ENCODE measurements around the gene EPHA4. TPM values are rescaled to one million over a fixed set of nuclear protein-coding genes. Genes with fewer than 3 reads are reported as not detected.
A peak's percentile ranks its signal among the peaks of the same experiment; 100 is the strongest.

Gene EPHA4
- total and polyA plus RNA-seq, 5 donors from 2014 or later, result 7.1 to 23.5 (median 12.0) TPM

GRCh38 chr2:221608442-221608841 is 36.3 kb upstream of the EPHA4 start:
- Mint-ChIP-seq H3K36me3 (no peaks in the 10 kb centered on the region), H3K27me3 (peaks cover 4% of the 10 kb centered on the region), H3K4me1 (no peaks in the 10 kb centered on the region), H3K9me3 (no peaks in the 10 kb centered on the region), H3K27ac (no peak overlapping the region), H3K4me3 (no peak overlapping the region)
- Histone ChIP-seq H3K4me3 (ENCODE audit: low read depth, low read length) (no peak overlapping the region), H3K4me1 (ENCODE audit: control insufficient read depth, insufficient read depth, low read length, poor library complexity, severe bottlenecking) (no peaks in the 10 kb centered on the region), H3K9me3 (ENCODE audit: control insufficient read depth in 2 of 2, low read length in 2 of 2) (no peaks in the 10 kb centered on the region), H3K27ac (ENCODE audit: insufficient read depth, low read length, poor library complexity, severe bottlenecking) (no peak overlapping the region), H3K27me3 (ENCODE audit: control insufficient read depth, insufficient read depth, low read length) (no peaks in the 10 kb centered on the region), H3K36me3 (ENCODE audit: control insufficient read depth, insufficient read depth, low read length) (no peaks in the 10 kb centered on the region)
- ATAC-seq (ENCODE audit: low read depth in 2 of 2), result no peak
- DNase-seq, result no peak

GRCh38 chr2:221606424-221606823 is 34.3 kb upstream of the EPHA4 start:
- no peaks in the 10 kb centered on the region for H3K9me3 ChIP-seq (ENCODE audit: control insufficient read depth in 2 of 2, low read length in 2 of 2)
- Mint-ChIP-seq H3K9me3 (no peaks in the 10 kb centered on the region), H3K4me1 (no peaks in the 10 kb centered on the region), H3K4me3 (no peak overlapping the region), H3K27ac (no peak overlapping the region), H3K36me3 (no peaks in the 10 kb centered on the region), H3K27me3 (peaks cover 4% of the 10 kb centered on the region)
- no peaks in the 10 kb centered on the region for H3K36me3 ChIP-seq (ENCODE audit: control insufficient read depth, insufficient read depth, low read length)
- DNase-seq (no peak), ATAC-seq (ENCODE audit: low read depth in 2 of 2) (no peak)
- H3K4me1 ChIP-seq (ENCODE audit: control insufficient read depth, insufficient read depth, low read length, poor library complexity, severe bottlenecking), result no peaks in the 10 kb centered on the region
- no peaks in the 10 kb centered on the region for H3K27me3 ChIP-seq (ENCODE audit: control insufficient read depth, insufficient read depth, low read length)
- H3K27ac ChIP-seq (ENCODE audit: insufficient read depth, low read length, poor library complexity, severe bottlenecking), result no peak overlapping the region
- no peak overlapping the region for H3K4me3 ChIP-seq (ENCODE audit: low read depth, low read length)

- DNase-seq, result no peak
- H3K36me3 Mint-ChIP-seq, result no peaks in the 10 kb centered on the region
- H3K4me1 Mint-ChIP-seq, result no peaks in the 10 kb centered on the region
- no peak for ATAC-seq (ENCODE audit: low read depth in 2 of 2)
- no peaks in the 10 kb centered on the region for H3K36me3 ChIP-seq (ENCODE audit: control insufficient read depth, insufficient read depth, low read length)
- no peak overlapping the region for H3K27ac ChIP-seq (ENCODE audit: insufficient read depth, low read length, poor library complexity, severe bottlenecking)
- H3K4me3 ChIP-seq (ENCODE audit: low read depth, low read length), result no peak overlapping the region
- no peaks in the 10 kb centered on the region for H3K9me3 ChIP-seq (ENCODE audit: control insufficient read depth in 2 of 2, low read length in 2 of 2)
- H3K9me3 Mint-ChIP-seq, result no peaks in the 10 kb centered on the region
- H3K27me3 ChIP-seq (ENCODE audit: control insufficient read depth, insufficient read depth, low read length), result no peaks in the 10 kb centered on the region
- no peaks in the 10 kb centered on the region for H3K4me1 ChIP-seq (ENCODE audit: control insufficient read depth, insufficient read depth, low read length, poor library complexity, severe bottlenecking)
- no peak overlapping the region for H3K27ac Mint-ChIP-seq
- peaks cover 4% of the 10 kb centered on the region for H3K27me3 Mint-ChIP-seq
- no peak overlapping the region for H3K4me3 Mint-ChIP-seq
These were observed 33.7 kb upstream of the EPHA4 start for GRCh38 chr2:221605751-221606240.

GRCh38 chr2:221602938-221603337 is 30.8 kb upstream of the EPHA4 start:
- Mint-ChIP-seq H3K27ac (no peak overlapping the region), H3K9me3 (no peaks in the 10 kb centered on the region), H3K36me3 (no peaks in the 10 kb centered on the region), H3K4me1 (no peaks in the 10 kb centered on the region), H3K4me3 (no peak overlapping the region), H3K27me3 (peaks cover 4% of the 10 kb centered on the region)
- H3K27me3 ChIP-seq (ENCODE audit: control insufficient read depth, insufficient read depth, low read length), result no peaks in the 10 kb centered on the region
- H3K9me3 ChIP-seq (ENCODE audit: control insufficient read depth in 2 of 2, low read length in 2 of 2), result no peaks in the 10 kb centered on the region
- H3K27ac ChIP-seq (ENCODE audit: insufficient read depth, low read length, poor library complexity, severe bottlenecking), result no peak overlapping the region
- no peak for ATAC-seq (ENCODE audit: low read depth in 2 of 2)
- H3K36me3 ChIP-seq (ENCODE audit: control insufficient read depth, insufficient read depth, low read length), result no peaks in the 10 kb centered on the region
- H3K4me3 ChIP-seq (ENCODE audit: low read depth, low read length), result no peak overlapping the region
- H3K4me1 ChIP-seq (ENCODE audit: control insufficient read depth, insufficient read depth, low read length, poor library complexity, severe bottlenecking), result no peaks in the 10 kb centered on the region
- no peak for DNase-seq

GRCh38 chr2:221601376-221601775 is 29.3 kb upstream of the EPHA4 start:
- peaks cover 4% of the 10 kb centered on the region for H3K27me3 Mint-ChIP-seq

GRCh38 chr2:221600388-221600787 is 28.3 kb upstream of the EPHA4 start:
- DNase-seq (no peak), ATAC-seq (ENCODE audit: low read depth in 2 of 2) (no peak)
- Histone ChIP-seq H3K36me3 (ENCODE audit: control insufficient read depth, insufficient read depth, low read length) (no peaks in the 10 kb centered on the region), H3K4me1 (ENCODE audit: control insufficient read depth, insufficient read depth, low read length, poor library complexity, severe bottlenecking) (no peaks in the 10 kb centered on the region), H3K27ac (ENCODE audit: insufficient read depth, low read length, poor library complexity, severe bottlenecking) (no peak overlapping the region), H3K27me3 (ENCODE audit: control insufficient read depth, insufficient read depth, low read length) (no peaks in the 10 kb centered on the region), H3K9me3 (ENCODE audit: control insufficient read depth in 2 of 2, low read length in 2 of 2) (no peaks in the 10 kb centered on the region), H3K4me3 (ENCODE audit: low read depth, low read length) (no peak overlapping the region)
- no peaks in the 10 kb centered on the region for H3K9me3 Mint-ChIP-seq
- H3K27me3 Mint-ChIP-seq, result no peaks in the 10 kb centered on the region
- peak overlapping the region in 1 of 3 donors; percentile 54 for H3K27ac Mint-ChIP-seq
- no peaks in the 10 kb centered on the region for H3K36me3 Mint-ChIP-seq
- H3K4me1 Mint-ChIP-seq, result no peaks in the 10 kb centered on the region
- H3K4me3 Mint-ChIP-seq, result no peak overlapping the region

More at GRCh38 chr2:221601376-221601775, 29.3 kb upstream of the EPHA4 start:
- Histone ChIP-seq H3K27me3 (ENCODE audit: control insufficient read depth, insufficient read depth, low read length) (no peaks in the 10 kb centered on the region), H3K27ac (ENCODE audit: insufficient read depth, low read length, poor library complexity, severe bottlenecking) (no peak overlapping the region), H3K4me3 (ENCODE audit: low read depth, low read length) (no peak overlapping the region), H3K36me3 (ENCODE audit: control insufficient read depth, insufficient read depth, low read length) (no peaks in the 10 kb centered on the region), H3K4me1 (ENCODE audit: control insufficient read depth, insufficient read depth, low read length, poor library complexity, severe bottlenecking) (no peaks in the 10 kb centered on the region), H3K9me3 (ENCODE audit: control insufficient read depth in 2 of 2, low read length in 2 of 2) (no peaks in the 10 kb centered on the region)
- peak overlapping the region in 1 of 3 donors; percentile 2 for H3K27ac Mint-ChIP-seq
- ATAC-seq (ENCODE audit: low read depth in 2 of 2), result no peak
- DNase-seq, result no peak
- H3K4me1 Mint-ChIP-seq, result no peaks in the 10 kb centered on the region
- no peaks in the 10 kb centered on the region for H3K36me3 Mint-ChIP-seq
- H3K4me3 Mint-ChIP-seq, result no peak overlapping the region
- no peaks in the 10 kb centered on the region for H3K9me3 Mint-ChIP-seq

- ATAC-seq (ENCODE audit: low read depth in 2 of 2) (no peak), DNase-seq (no peak)
- H3K36me3 ChIP-seq (ENCODE audit: control insufficient read depth, insufficient read depth, low read length), result no peaks in the 10 kb centered on the region
- H3K9me3 Mint-ChIP-seq, result no peaks in the 10 kb centered on the region
- H3K4me3 ChIP-seq (ENCODE audit: low read depth, low read length), result no peak overlapping the region
- H3K27me3 ChIP-seq (ENCODE audit: control insufficient read depth, insufficient read depth, low read length), result no peaks in the 10 kb centered on the region
- no peak overlapping the region for H3K27ac Mint-ChIP-seq
- no peaks in the 10 kb centered on the region for H3K27me3 Mint-ChIP-seq
- H3K27ac ChIP-seq (ENCODE audit: insufficient read depth, low read length, poor library complexity, severe bottlenecking), result no peak overlapping the region
- H3K4me1 Mint-ChIP-seq, result no peaks in the 10 kb centered on the region
- H3K4me3 Mint-ChIP-seq, result no peak overlapping the region
- no peaks in the 10 kb centered on the region for H3K9me3 ChIP-seq (ENCODE audit: control insufficient read depth in 2 of 2, low read length in 2 of 2)
- H3K36me3 Mint-ChIP-seq, result no peaks in the 10 kb centered on the region
- H3K4me1 ChIP-seq (ENCODE audit: control insufficient read depth, insufficient read depth, low read length, poor library complexity, severe bottlenecking), result no peaks in the 10 kb centered on the region
These were observed 24.1 kb upstream of the EPHA4 start for GRCh38 chr2:221596192-221596591.

GRCh38 chr2:221590861-221591365 is 18.8 kb upstream of the EPHA4 start:
- DNase-seq, result no peak
- Mint-ChIP-seq H3K9me3 (no peaks in the 10 kb centered on the region), H3K4me1 (no peaks in the 10 kb centered on the region), H3K36me3 (no peaks in the 10 kb centered on the region), H3K4me3 (no peak overlapping the region), H3K27me3 (no peaks in the 10 kb centered on the region), H3K27ac (no peak overlapping the region)
- Histone ChIP-seq H3K4me1 (ENCODE audit: control insufficient read depth, insufficient read depth, low read length, poor library complexity, severe bottlenecking) (no peaks in the 10 kb centered on the region), H3K36me3 (ENCODE audit: control insufficient read depth, insufficient read depth, low read length) (no peaks in the 10 kb centered on the region), H3K27ac (ENCODE audit: insufficient read depth, low read length, poor library complexity, severe bottlenecking) (no peak overlapping the region), H3K4me3 (ENCODE audit: low read depth, low read length) (no peak overlapping the region), H3K9me3 (ENCODE audit: control insufficient read depth in 2 of 2, low read length in 2 of 2) (no peaks in the 10 kb centered on the region), H3K27me3 (ENCODE audit: control insufficient read depth, insufficient read depth, low read length) (no peaks in the 10 kb centered on the region)
- no peak for ATAC-seq (ENCODE audit: low read depth in 2 of 2)
